ENCODE measurements around the gene FAM163B.

Gene FAM163B

GRCh38 chr9:133637451-133638055 lies 28.4 kb upstream of the FAM163B start:
- no peaks in the 10 kb centered on the region for H3K27me3 ChIP-seq (ENCODE audit: control insufficient read depth, insufficient read depth, low read length)

GRCh38 chr9:133636902-133637301 lies 27.7 kb upstream of the FAM163B start:
- no peaks in the 10 kb centered on the region for H3K27me3 ChIP-seq (ENCODE audit: control insufficient read depth, insufficient read depth, low read length)
- no peaks in the 10 kb centered on the region for H3K36me3 ChIP-seq (ENCODE audit: control insufficient read depth, insufficient read depth, low read length)
- no peaks in the 10 kb centered on the region for H3K9me3 ChIP-seq (ENCODE audit: control insufficient read depth, insufficient read depth, low read length)
- no peak overlapping the region for H3K9ac ChIP-seq (ENCODE audit: low read depth, low read length)
- no peak overlapping the region for H3K4me3 ChIP-seq (ENCODE audit: low read depth, low read length)
- peaks cover 2% of the 10 kb centered on the region for H3K4me1 ChIP-seq (ENCODE audit: control insufficient read depth, insufficient read depth, low read length)

More at GRCh38 chr9:133637451-133638055, 28.4 kb upstream of the FAM163B start:
- H3K9ac ChIP-seq (ENCODE audit: low read depth, low read length): no peak overlapping the region
- H3K4me1 ChIP-seq (ENCODE audit: control insufficient read depth, insufficient read depth, low read length): peaks cover 2% of the 10 kb centered on the region
- H3K4me3 ChIP-seq (ENCODE audit: low read depth, low read length): no peak overlapping the region
- no peaks in the 10 kb centered on the region for H3K9me3 ChIP-seq (ENCODE audit: control insufficient read depth, insufficient read depth, low read length)
- no peaks in the 10 kb centered on the region for H3K36me3 ChIP-seq (ENCODE audit: control insufficient read depth, insufficient read depth, low read length)

DNA sequence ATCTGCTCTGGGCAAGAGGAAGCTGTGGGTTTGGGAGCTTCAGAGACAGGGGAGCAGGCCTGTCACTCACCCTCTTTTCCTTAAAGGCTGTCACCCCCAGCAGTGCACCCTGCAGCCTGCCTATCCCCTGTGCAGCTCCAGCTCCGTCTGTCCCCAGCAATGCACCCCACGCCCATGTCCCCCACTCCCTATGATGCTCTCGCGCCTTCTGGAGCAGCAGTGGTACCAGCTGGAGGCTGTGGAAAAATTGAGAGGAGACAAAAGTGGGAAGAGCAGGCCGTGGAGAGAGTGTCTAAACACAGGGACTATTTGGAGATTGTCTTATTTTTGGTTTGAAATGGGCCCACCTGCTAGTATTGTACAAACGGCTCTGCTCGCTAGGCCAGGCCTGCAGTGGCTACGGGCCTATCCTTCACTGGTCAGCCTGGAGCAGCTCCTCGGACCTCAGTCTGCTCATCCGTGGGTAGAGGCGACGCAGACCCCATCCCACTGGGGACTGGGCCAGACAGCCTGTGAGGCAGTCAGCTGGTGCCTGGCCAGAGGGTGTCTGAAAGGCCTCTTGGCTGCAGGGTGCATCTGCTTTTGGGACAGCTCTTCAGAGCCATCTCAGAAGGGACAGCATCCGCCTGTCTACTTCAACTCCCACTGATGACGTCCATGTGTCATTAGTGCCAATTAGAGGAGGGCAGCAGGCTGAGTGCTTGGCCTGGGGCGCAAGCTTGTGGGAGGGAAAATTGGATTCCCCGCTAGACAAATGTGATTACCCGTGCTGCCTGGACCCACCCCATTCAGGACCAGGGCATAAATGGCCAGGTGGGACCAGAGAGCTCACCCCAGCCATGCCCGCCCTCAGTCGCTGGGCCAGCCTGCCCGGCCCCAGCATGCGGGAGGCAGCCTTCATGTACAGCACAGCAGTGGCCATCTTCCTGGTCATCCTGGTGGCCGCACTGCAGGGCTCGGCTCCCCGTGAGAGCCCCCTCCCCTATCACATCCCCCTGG lies 26.6 kb upstream of the FAM163B start, which contains the start of gene DBH:
Gene DBH, plus strand, starts transcription at position 831 of the 999 bp plus-strand sequence. Its CDS starts 9 bp downstream, at position 840.
- H3K9me3 ChIP-seq (ENCODE audit: control insufficient read depth, insufficient read depth, low read length): no peaks in the 10 kb centered on the region
- peaks cover 2% of the 10 kb centered on the region for H3K4me1 ChIP-seq (ENCODE audit: control insufficient read depth, insufficient read depth, low read length)
- H3K9ac ChIP-seq (ENCODE audit: low read depth, low read length): no peak within 1 kb of the TSS
- no peak within 1 kb of the TSS for H3K4me3 ChIP-seq (ENCODE audit: low read depth, low read length)
- H3K27me3 ChIP-seq (ENCODE audit: control insufficient read depth, insufficient read depth, low read length): no peaks in the 10 kb centered on the region
- no peaks in the 10 kb centered on the region for H3K36me3 ChIP-seq (ENCODE audit: control insufficient read depth, insufficient read depth, low read length)

DNA sequence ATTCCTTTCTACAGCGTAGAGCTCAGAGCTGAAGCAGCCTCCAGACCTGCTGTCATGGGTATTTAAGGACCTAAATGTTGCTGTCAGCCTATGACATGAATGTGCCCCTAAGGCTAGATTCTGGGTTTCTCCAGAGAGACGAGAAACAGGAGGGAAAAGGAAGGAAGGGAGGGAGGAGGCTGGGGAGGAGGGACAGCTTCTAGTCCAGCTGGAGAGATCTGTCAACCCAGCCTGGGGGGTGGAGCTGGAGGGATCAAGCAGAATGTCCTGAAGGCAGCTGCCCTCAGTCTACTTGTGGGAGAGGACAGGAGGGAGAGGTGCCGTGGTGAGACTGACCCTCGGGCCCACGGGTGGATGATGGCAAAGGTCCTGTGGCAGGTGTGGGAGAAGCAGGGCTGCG lies 25.9 kb upstream of the FAM163B start:
- Histone ChIP-seq H3K9ac (ENCODE audit: low read depth, low read length) (no peak overlapping the region), H3K27me3 (ENCODE audit: control insufficient read depth, insufficient read depth, low read length) (no peaks in the 10 kb centered on the region), H3K4me1 (ENCODE audit: control insufficient read depth, insufficient read depth, low read length) (peaks cover 2% of the 10 kb centered on the region), H3K9me3 (ENCODE audit: control insufficient read depth, insufficient read depth, low read length) (no peaks in the 10 kb centered on the region), H3K4me3 (ENCODE audit: low read depth, low read length) (no peak overlapping the region), H3K36me3 (ENCODE audit: control insufficient read depth, insufficient read depth, low read length) (no peaks in the 10 kb centered on the region)

- Histone ChIP-seq H3K9me3 (ENCODE audit: control insufficient read depth, insufficient read depth, low read length) (no peaks in the 10 kb centered on the region), H3K4me3 (ENCODE audit: low read depth, low read length) (no peak overlapping the region), H3K9ac (ENCODE audit: low read depth, low read length) (no peak overlapping the region), H3K36me3 (ENCODE audit: control insufficient read depth, insufficient read depth, low read length) (no peaks in the 10 kb centered on the region), H3K27me3 (ENCODE audit: control insufficient read depth, insufficient read depth, low read length) (no peaks in the 10 kb centered on the region), H3K4me1 (ENCODE audit: control insufficient read depth, insufficient read depth, low read length) (peaks cover 2% of the 10 kb centered on the region)
Measured at GRCh38 chr9:133634081-133634691, 25.0 kb upstream of the FAM163B start.

DNA sequence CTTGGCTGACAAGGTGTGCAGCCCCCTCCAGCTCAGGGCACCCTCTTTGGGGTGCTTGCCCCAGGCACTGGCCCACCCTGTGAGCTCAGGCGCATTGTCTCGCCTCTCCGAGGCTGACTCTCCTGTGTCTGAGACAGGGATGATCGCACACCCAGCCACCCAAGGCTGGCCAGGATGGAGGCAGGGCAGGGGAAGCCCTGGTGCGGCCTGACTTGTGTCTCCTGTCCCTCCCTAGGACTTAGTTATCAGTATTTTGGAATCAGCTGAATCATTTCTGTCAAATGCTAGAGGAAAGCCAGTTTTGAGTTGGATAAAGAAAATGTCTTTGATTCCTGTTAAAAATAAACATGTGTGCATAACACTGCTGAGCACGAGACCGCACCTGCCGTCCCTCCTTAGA lies 24.5 kb upstream of the FAM163B start:
- peaks cover 2% of the 10 kb centered on the region for H3K4me1 ChIP-seq (ENCODE audit: control insufficient read depth, insufficient read depth, low read length)
- no peaks in the 10 kb centered on the region for H3K27me3 ChIP-seq (ENCODE audit: control insufficient read depth, insufficient read depth, low read length)
- H3K36me3 ChIP-seq (ENCODE audit: control insufficient read depth, insufficient read depth, low read length): no peaks in the 10 kb centered on the region
- no peaks in the 10 kb centered on the region for H3K9me3 ChIP-seq (ENCODE audit: control insufficient read depth, insufficient read depth, low read length)
- no peak overlapping the region for H3K9ac ChIP-seq (ENCODE audit: low read depth, low read length)
- H3K4me3 ChIP-seq (ENCODE audit: low read depth, low read length): no peak overlapping the region

DNA sequence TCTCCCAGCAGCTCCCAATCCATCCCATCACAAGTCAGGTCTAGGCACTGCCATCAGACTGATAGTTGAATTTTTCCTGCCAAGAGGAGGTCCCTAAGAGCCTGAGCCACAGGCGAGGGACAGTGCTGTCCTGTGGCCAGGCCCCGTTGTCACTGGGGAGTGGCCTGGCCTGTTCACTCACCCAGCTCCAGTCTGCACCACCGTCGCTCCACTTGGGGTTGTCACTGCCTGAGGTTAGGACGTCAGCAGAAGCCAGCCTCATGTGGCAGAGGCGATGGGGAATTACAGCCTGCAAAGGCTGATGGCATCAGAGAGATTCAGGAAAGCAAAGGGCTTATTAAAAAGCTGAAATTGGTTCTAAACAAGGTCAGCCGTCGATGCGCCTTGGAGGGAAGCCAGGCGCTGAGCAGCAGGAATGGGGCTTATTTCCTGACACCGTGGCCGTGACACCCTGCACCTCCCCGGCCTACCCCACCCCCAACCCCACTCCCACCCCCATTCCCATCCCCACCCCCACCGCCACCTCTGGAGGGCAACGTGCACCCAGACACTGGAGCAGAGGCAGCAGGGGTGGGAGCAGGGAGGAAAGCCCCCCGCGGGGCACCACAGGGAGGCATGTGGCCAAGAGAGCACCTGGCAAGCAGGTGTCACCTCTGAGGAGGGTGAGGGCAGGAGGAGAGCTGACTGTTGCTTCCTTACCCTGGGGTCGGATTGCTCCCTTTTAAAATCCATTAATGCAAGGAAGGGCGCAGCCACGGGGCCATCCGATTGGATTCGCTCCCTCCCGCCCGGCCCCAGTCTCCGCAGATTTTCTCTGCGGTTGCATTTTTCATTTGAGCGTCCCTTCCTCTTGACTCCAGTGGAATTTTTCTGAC lies 23.9 kb upstream of the FAM163B start:
- Histone ChIP-seq H3K4me1 (ENCODE audit: control insufficient read depth, insufficient read depth, low read length) (peaks cover 2% of the 10 kb centered on the region), H3K27me3 (ENCODE audit: control insufficient read depth, insufficient read depth, low read length) (no peaks in the 10 kb centered on the region), H3K36me3 (ENCODE audit: control insufficient read depth, insufficient read depth, low read length) (no peaks in the 10 kb centered on the region), H3K9ac (ENCODE audit: low read depth, low read length) (no peak overlapping the region), H3K9me3 (ENCODE audit: control insufficient read depth, insufficient read depth, low read length) (no peaks in the 10 kb centered on the region), H3K4me3 (ENCODE audit: low read depth, low read length) (no peak overlapping the region)

- no peaks in the 10 kb centered on the region for H3K36me3 ChIP-seq (ENCODE audit: control insufficient read depth, insufficient read depth, low read length)
- H3K27me3 ChIP-seq (ENCODE audit: control insufficient read depth, insufficient read depth, low read length): no peaks in the 10 kb centered on the region
Measured at GRCh38 chr9:133631111-133631510, 21.9 kb upstream of the FAM163B start.

GRCh38 chr9:133629221-133630110 lies 20.3 kb upstream of the FAM163B start:
- H3K9me3 ChIP-seq (ENCODE audit: control insufficient read depth, insufficient read depth, low read length): no peaks in the 10 kb centered on the region
- H3K27me3 ChIP-seq (ENCODE audit: control insufficient read depth, insufficient read depth, low read length): no peaks in the 10 kb centered on the region
- no peak overlapping the region for H3K9ac ChIP-seq (ENCODE audit: low read depth, low read length)
- peaks cover 2% of the 10 kb centered on the region for H3K4me1 ChIP-seq (ENCODE audit: control insufficient read depth, insufficient read depth, low read length)
- no peaks in the 10 kb centered on the region for H3K36me3 ChIP-seq (ENCODE audit: control insufficient read depth, insufficient read depth, low read length)
- no peak overlapping the region for H3K4me3 ChIP-seq (ENCODE audit: low read depth, low read length)

More at GRCh38 chr9:133631111-133631510, 21.9 kb upstream of the FAM163B start:
- no peak overlapping the region for H3K4me3 ChIP-seq (ENCODE audit: low read depth, low read length)
- no peak overlapping the region for H3K9ac ChIP-seq (ENCODE audit: low read depth, low read length)
- H3K4me1 ChIP-seq (ENCODE audit: control insufficient read depth, insufficient read depth, low read length): peaks cover 2% of the 10 kb centered on the region
- no peaks in the 10 kb centered on the region for H3K9me3 ChIP-seq (ENCODE audit: control insufficient read depth, insufficient read depth, low read length)

GRCh38 chr9:133628766-133629165 lies 19.6 kb upstream of the FAM163B start:
- Histone ChIP-seq H3K9ac (ENCODE audit: low read depth, low read length) (no peak overlapping the region), H3K27me3 (ENCODE audit: control insufficient read depth, insufficient read depth, low read length) (no peaks in the 10 kb centered on the region), H3K36me3 (ENCODE audit: control insufficient read depth, insufficient read depth, low read length) (no peaks in the 10 kb centered on the region), H3K9me3 (ENCODE audit: control insufficient read depth, insufficient read depth, low read length) (no peaks in the 10 kb centered on the region), H3K4me3 (ENCODE audit: low read depth, low read length) (no peak overlapping the region), H3K4me1 (ENCODE audit: control insufficient read depth, insufficient read depth, low read length) (peaks cover 1% of the 10 kb centered on the region)
